ENCODE measurements around the gene SAP130.

Gene SAP130

DNA sequence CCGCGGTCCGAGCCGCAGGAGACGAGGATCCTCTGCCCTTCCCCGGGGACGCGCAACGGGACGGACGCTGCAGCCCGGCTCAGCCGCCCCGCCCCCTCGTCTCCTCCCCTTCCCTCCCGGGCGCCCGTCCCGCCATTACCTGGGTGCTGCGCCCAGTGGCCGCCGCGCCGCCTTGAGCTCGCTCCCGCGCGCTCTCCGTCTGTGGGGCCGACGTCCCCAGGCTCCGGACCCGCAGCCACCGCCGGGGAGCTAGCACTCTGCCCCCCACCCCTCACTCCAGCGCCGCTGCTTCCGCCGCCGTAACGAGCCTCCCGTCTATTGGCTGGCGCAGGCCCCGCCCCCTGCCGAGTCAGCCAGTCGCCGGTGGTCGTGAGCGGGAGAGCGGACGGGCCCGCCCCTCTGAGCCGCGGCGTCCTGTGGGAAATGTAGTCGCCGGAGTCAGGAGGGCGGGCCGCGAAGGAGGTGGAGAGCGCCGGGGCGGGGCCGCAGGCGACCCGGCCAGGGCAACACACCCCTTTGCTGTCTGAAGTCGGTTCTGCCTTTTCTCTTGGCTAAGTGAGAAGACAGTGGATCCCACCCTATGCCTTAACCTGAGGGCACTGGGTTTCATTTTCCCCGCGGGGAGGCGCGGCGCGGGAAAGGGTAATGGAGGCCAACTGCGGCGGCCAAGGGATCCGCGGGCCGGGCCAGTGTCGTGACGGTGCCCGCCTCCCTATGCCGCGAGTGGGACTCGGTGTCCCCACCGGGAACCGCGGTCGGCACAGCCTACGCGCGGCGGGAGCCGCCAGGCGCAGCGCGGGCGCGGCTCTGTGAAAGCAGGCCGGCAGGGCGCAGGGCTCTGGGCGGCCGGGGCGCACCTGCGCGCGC lies at the start of gene SAP130:
Gene SAP130 (minus strand): TSS at position 259 of the 867 bp plus-strand sequence. CDS start 1,767 bp downstream, outside the sequence.
- peak; percentile 95 for DNase-seq

DNA sequence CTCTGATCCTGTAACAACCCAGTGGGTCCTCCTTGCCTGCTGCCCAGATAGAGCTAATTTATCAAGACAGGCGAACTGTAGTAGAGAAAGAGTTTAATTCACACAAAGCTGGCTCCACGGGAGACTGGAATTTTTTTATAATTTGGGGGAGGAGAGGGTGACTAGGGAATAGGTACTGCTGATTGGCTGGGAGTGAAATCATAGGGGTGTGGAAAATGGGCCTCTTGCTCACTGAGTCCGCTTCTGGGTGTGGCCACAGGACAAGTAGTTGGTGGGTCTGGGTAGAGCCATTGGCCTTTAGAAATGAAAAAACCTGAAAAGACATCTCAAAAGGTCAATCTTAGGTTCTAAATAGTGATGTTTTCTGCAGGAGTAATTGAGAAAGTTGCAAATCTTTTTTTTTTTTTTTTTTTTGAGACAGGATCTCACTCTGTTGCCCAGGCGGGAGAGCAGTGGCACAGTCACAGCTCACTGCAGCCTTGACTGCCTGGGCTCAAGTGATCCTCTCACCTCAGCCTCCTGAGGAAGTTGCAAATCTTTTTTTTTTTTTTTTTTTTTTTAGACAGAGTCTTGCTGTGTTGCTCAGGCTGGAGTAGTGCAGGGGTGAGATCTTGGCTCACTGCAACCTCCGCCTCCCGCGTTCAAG lies 48.7 kb upstream of the SAP130 start:
- DNase-seq: no peak

DNA sequence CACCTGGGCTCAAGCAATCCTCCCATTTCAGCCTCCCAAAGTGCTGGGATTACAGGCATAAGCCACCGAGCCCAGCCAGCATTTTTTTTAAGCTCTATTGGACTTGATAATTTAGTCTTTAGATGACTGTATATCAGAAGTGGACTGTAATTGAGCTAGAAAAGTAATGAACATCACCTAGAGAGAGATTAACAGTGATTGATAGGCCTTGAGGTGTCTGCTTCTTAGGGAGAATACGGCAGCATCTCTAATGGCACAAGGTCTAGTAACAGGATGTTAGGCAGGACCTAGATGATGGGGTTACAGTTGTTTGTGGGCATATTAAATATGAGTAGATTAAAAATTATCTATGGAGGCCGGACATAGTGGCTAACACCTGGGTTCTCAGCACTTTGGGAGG lies 45.4 kb upstream of the SAP130 start:
- no peak for DNase-seq

DNA sequence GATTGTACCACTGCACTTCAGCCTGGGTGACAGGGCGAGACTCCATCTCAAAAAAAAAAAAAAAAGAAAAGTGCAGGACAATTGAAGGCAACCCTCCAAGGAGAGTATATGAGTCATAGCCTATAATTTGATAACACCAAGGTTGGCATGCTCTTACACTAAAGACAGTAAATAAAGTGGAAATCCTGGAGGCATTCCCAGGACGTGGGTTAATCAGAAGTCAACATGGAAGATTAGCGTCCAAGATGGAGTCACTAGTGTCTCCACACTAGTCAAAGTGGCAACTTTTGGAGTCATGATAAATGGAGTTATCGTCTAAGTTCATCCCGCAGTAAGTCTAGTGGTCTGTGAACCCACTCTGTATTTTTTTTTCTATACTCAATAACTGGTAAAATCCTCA lies 41.9 kb upstream of the SAP130 start:
- DNase-seq: no peak

DNA sequence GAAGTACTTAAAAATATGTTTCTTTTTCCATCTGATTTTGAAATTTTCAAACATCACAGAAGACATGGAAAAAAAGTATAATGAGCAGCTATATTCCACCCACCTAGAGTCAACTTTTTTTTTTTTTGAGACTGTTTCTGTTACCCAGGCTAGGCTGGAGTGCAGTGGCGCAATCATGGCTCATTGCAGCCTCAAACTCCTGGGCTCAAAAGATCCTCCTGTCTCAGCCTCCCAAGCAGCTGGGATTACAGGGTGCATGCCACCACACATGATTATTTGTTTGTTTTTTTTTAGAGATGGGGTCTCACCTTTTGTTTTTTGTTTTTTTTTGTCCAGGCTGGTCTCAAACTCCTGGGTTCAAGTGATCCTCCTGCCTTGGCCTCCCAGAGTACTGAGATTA lies 36.5 kb upstream of the SAP130 start:
- DNase-seq: no peak

DNA sequence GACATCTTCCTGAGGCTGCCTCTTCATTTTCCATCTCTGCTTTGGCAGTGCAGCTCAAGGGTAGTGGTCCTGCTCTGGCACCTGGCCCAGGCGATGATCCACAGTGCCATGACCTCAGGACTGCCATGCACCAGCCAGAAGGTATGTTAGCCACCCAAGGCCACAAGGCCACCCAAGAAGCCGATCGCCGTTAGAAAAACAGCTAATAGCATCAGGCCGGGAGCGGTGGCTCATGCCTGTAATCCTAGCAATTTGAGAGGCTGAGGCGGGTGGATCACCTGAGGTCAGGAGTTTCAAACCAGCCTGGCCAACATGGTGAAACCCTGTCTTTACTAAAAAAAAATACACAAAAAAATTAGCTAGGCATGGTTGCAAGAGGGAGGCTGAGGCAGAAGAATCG lies 34.7 kb upstream of the SAP130 start:
- no peak for DNase-seq

DNA sequence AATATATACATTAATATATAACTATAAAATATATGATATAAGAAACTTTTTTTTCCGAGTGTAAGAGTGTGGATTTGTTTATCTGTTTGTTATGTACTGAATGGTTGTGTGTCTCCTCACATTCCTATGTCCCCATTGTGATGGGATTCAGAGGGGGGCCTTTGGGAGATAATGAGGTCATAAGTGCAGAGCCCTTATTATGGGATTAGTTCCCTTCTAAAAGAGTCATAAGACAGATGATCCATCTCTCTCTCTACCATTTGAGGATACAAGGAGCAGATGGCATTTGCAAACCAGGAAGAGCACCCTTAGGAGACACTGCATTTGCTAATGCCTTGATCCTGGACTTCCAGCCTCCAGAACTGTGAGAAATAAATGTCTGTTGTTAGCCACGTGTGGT lies 30.3 kb upstream of the SAP130 start:
- DNase-seq: no peak

DNA sequence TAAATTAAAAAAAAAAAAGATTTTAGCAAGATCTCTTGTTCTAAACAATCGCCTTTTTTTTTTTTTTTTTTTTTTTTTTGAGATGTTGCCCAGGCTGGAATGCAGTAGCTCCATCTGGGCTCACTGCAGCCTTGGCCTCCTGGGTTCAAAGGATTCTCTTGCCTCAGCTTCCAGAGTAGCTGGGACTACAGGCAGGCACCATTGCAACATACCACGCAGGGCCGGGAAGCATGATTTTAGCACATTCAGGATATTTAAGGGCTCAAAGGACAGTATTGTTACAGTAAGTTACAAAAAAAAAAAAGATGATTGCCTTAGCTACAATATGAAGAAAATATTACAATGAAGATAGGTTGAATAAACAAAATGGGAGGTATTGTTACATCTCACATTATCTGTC lies 29.5 kb upstream of the SAP130 start:
- DNase-seq: no peak

DNA sequence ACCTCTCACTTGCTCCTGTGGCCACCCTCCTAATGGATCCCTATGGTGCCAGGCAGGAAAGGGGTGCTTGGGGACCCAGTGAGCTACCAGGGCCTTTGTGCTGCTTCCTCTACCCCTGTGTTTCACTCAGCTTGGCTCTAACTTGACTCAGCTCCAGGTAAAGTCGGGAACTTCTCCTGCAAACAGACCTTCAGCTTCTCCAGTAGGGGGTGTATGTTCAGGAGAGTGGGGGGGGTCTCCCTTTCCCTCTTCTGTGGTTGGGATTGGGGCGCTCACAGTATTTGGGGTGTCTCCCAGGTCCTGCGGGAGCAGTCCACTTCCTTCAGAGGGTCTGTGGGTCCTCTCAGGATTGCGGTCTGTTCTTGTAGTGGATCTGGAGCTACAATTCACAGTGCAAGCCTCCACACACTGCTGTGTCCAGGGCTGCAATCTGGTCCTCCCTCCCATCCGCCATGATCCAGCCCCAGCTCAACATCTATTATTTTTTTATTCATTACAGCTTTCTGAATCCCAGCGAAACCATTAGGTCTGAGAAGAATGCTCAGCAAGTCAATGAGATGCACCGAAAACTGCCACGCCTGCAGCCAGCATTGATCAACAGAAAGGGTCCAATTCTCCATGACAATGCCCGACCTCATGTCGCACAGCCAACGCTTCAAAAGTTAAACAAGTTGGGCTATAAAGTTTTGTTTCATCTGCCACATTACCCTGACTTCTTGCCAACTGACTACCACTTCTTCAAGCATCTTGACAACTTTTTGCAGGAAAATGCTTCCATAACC lies 26.4 kb upstream of the SAP130 start:
- DNase-seq: no peak

DNA sequence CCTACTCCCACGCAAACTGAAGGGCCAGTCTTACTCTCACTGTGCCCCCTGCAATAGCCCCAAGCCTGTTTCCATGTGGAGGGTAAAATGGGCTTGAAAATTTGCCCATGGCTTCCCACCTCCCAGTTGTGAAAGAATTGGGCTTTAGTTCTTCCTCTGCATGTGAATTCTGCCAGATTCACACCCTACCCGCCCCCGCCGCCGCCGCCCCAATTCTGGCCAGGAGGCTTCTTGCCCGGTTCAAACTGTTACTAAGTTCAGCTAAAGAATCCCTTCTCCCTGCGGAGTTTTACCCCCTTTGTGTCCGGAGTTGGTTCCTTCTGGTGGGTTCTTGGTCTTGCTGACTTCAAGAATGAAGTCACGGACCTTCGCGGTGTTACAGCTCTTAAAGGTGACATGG lies 25.5 kb upstream of the SAP130 start:
- no peak for DNase-seq

DNA sequence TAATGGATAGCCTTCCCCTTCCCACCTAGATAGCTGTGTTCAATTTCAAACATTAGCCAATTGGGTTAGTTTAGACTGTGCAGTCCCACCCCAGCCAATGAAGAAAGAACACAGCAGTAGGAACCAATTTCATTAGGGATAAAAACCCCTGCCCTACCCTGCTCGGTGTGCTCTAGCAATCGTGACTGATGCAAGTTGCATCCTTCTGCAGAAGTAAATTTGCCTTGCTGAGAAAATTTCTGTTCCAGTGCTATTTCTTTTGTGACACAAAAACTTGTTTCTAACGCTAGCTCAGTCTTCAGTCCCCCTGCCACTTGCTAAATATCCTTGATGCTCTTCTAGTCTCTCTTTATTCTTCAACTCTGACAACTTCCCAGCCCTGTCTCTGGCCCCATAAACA lies 15.2 kb upstream of the SAP130 start:
- DNase-seq: no peak

DNA sequence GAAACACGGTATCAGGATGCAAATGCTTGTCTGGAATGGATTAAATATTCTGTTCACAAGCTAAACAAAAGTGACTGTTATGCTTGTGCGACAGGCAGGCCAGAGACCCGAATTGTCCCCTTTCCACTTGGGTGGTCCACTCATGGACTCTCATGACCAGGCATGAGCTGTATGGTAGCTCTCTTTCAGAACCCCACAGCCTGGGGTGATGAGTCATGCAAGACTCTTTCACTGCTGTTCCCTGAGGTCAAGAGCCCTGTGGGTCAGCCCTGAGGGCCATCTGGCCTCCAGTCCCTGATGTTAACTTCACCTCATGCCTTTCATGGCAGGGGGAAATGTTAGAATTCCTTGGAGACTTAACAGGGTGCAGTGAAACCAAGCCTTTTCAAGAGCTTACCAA lies 13.7 kb upstream of the SAP130 start:
- DNase-seq: no peak

DNA sequence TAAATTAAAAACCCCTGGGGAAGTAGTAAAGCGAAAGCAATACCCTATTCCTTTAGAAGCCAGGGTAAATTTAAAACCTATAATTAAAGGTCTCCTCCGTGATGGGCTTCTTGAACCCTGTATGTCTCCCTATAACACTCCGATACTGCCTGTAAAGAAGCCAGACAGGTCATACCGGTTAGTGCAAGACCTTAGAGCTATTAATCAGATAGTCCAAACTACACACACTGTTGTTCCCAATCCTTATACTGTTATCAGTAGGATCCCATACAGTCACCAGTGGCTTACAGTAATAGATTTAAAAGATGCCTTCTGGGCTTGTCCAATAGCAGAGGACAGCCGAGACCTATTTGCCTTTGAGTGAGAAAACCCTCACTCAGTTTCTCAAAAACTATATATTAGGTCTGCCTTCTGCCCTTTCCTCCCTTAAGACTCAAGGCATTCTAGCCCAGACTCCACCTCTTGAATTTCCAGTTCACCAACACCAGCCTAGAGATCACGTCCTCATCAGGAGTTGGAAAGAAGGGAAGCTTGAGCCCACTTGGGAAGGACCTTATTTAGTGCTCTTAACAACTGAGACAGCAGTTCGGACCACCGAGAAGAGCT lies 12.4 kb upstream of the SAP130 start:
- no peak for DNase-seq

DNA sequence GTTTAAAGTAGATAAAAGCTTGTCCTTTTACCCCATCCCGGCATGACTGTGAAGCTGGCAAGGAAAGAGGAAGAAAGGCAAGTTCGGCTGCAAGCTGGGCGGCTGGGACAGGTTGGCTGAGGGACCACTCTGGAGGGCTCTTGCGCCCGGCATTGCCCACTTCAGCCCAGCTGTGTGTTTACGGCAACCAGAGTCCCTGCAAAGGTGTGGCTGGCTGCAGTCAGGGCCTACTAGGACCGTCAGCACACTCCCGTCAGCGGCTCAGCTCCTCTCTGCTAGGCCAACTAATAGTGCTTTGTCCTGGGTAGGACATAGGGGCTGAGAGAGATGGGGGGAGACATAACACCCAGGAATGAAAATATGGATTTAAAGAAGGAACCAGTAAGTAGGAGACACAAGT lies 11.7 kb upstream of the SAP130 start:
- no peak for DNase-seq

DNA sequence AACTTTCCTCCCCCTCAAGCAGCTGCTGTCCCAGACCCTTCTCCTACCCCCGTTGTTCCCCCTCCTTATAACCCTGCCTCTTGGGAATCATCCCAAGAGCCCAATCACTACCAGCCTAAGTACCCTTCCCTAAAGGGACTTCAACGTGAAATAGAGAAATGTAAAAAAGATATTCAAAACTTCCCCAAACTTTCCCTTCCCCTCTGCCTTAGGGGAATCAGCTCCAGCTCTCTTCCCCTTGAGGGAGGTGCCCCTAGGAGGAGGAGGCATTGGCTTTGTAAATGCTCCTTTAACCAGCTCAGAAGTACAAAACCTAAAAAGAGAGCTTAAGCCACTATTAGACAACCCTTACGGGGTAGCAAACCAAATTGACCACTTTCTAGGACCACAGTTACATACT lies 10.6 kb upstream of the SAP130 start:
- no peak for DNase-seq

DNA sequence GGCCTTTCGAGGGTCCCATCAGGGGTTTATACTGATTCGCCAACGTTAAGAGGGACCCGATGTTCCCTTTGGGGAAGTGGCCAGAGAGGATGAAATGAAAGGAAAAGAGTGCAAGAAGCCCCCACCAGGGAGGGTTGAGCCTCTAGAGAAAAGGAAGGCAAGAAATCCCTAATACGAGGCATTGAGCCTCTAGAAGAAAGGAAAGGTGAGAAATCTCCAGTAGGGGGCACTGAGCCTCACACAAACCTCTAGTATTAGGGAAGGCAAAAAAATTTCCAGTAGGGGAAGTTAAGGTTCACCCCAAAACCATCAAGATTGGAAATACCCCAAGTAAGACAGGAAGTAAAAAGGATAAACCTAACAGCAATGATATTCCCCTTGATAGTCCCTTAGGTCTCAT lies 9.8 kb upstream of the SAP130 start:
- DNase-seq: no peak

DNA sequence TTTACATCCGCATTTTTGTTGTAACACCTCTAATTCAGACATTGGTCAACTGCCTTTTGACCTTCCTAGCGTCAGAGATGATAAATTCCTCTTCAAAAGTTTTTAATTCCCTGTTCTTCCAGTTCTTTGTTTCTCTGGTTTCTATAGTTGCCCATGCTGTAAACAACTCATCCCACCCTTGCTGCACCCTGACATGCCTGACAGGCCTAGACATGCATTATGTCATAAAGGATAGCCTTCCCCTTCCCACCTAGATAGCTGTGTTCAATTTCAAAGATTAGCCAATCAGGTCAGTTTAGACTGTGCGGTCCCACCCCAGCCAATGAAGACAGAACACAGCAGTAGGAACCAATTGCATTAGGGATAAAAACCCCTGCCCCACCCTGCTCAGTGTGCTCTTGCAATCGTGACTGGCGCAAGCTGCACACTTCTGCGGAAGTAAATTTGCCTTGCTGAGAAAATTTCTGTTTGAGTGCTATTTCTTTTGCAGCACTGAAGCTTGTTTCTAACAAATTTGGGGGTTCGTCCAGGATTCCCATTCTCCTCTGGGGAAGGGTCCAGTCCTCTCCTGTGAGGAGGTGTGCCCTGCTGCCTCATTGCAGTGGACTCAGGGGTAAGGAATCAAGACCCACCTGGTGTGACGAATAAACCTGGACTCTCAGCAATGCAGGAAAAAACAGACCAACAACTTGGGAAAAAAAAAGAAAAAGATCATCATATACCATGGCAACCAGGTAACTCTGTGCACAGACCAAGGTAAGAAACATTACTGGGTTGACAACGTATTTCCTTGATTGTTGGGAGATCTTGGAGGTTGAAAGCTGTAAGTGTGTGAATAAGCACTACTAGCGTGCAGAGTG lies 9.1 kb upstream of the SAP130 start:
- no peak for DNase-seq

DNA sequence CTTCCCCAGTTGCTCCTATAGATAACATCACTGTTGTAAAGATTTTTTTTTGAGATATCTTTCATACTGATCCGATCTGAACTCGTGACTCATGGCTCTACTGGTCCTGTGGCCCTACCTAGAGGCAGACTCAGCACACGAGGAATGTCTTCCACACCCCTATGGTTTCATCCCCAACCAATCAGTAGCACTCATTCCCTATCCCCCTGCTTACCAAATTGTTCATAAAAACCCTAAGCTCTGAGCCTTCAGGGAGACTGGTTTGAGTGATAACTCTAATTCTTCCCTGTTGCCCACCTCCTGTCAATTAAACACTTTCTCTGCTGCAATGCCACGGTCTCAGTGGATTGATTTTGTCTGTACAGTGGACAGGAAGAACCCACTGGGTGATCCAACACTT lies 4.2 kb upstream of the SAP130 start:
- no peak for DNase-seq

DNA sequence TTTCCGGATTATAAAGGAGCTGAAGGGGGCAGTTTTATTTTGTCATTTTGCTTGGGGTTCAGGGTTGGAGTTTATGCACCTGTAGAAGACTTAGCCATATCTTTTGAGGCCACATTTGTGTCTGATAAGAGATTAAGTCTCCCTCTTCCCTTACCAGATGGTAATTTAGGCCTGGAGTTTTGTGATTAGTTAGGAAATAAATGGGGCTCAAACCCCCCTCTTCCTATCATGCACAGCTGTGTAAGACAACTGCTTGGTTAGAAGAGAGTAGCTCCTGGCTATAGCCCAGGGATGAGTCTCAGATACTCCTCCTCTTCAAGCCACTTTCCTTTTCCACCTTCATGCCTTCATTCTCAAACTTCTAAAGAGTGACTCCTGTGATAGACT lies 802 bp upstream of the SAP130 start:
- DNase-seq: no peak

DNA sequence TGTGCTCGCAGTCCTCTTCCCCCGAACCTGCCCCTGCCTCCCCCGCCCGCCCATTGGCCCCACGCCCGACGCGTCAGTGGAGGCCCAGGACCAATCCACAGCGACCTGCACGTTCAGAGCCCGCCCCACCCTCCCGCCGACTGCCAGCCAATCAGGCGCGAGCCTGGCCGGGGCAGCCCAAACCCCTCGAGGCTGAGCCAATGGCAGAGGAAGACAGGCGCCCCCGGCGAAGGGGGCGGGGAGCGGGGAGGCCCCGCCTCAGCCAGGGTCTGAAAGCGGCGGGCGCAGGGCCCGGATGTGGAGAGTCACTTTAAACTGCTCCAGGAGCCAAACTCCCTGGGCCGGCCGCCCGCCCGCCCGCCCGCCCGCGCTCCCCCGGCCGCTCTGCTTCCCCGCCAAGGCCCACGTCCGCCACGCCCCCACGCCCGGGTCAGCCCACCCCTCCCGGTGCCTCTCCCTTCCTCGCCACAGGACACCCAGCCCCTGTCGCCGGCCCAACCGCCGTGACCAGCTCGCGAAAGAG lies 520 bp downstream of the SAP130 start:
- peak; percentile 94 for DNase-seq

DNA sequence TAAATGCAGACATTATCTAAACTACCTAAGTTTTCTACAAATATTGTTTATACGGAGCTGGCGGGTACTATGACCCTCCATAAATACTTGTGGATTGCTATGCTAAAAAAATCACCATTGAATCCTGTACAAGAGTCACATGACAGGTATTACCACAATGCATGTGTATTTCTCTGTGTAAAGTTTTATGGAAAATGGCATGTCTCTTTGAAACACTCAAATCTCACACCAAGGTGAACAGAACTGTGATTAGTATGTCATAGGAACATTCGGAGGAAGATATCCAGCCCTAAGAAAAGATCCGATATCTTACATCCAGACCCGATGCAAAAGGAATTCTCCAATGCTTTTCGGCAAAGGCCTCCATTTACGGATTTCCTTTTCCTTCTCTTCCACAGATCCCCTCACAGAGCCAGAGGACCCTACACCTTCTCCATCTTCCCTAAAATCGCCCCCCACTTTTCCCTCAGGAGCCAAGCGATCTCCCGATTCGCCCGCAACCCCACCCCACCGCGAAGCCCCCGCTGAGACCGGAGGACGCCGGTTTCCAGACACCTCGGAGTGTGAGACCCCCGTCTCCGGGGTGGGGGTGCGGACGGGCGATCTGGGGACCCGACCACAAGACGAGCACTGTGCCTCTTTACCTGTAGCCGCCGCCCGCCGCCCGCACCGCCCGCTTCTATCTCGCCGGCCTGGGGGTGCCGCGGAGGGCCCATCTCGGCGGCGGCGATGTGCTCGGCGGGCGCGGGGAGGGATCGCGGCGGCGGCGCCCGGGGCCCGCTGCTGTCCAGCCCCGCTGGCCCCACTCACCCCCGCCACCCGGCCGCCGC lies 1.2 kb downstream of the SAP130 start:
- peak; percentile 15 for DNase-seq

All from DMS79 treated with DMSO at 0.1 percent for 48 hours (cell line).